Sigmoid colon (tissue), 7 donors: ENCODE measurements around the gene IRF2. TPM values are rescaled to one million over a fixed set of nuclear protein-coding genes. Genes with fewer than 3 reads are reported as not detected.

ENCODE experiments used
- DNase-seq: peaks from one replicate; pipeline ENCODE4 v3.0.0-alpha.2; 2019
- H3K27ac ChIP-seq, 4 donors: fragments of 200-600 bp; sonication (generic); one replicate each; pipeline ENCODE4 v1.5.1; 2016 to 2019; ENCODE audit warnings: mild to moderate bottlenecking in 1 of 4
- H3K27me3 ChIP-seq, 3 donors: fragments of 200-600 bp; sonication (generic); one replicate each; pipeline ENCODE4 v1.5.1; 2019; ENCODE audit warnings: mild to moderate bottlenecking in 1 of 3
- H3K36me3 ChIP-seq, 4 donors: fragments of 200-600 bp; sonication (generic); one replicate each; pipeline ENCODE4 v1.5.1; 2016 to 2019
- H3K4me1 ChIP-seq, 4 donors: fragments of 200-600 bp; sonication (generic); one replicate each; pipeline ENCODE4 v1.5.1; 2017 to 2019
- H3K4me3 ChIP-seq, 4 donors: fragments of 200-600 bp; sonication (generic); one replicate each; pipeline ENCODE4 v1.5.1; 2017 to 2019; ENCODE audit warnings: mild to moderate bottlenecking in 2 of 4, moderate library complexity in 1 of 4
- H3K9me3 ChIP-seq, 4 donors: fragments of 200-600 bp in 3 of 4; sonication (generic) in 3 of 4; one replicate each; pipeline versions ENCODE4 v1.5.1 to v1.6.1; 2013 to 2019
- EP300 ChIP-seq, 4 donors: sonication (generic); formaldehyde crosslinking; IDR thresholded peaks; one replicate each; pipeline ENCODE4 v1.6.1; 2017; ENCODE audit warnings: antibody characterized with exemption in 4 of 4
- POLR2A ChIP-seq, 2 donors: fragments of 450-650 bp; IDR thresholded peaks; one replicate each; pipeline ENCODE4 v1.6.1; 2016; ENCODE audit warnings: antibody characterized with exemption in 2 of 2, mild to moderate bottlenecking in 2 of 2, moderate library complexity in 2 of 2
- POLR2AphosphoS5 ChIP-seq, 4 donors: sonication (generic); formaldehyde crosslinking; IDR thresholded peaks; one replicate each; pipeline ENCODE4 v1.6.1; 2017; ENCODE audit warnings: antibody characterized with exemption in 4 of 4
- WGBS, 2 donors: extraction: QIAGEN DNeasy Blood & Tissue Kit; methylation state at CpG; one replicate each; pipeline ENCODE4 v1.1.7; 2013; 5-methylcytosine and 5-hydroxymethylcytosine counted together
- intact Hi-C: fragments of 100-400 bp; cut with DNase I; formaldehyde crosslinking; loops from one replicate; pipeline ENCODE4 v1.15.1; 2023
- polyA plus RNA-seq, 3 donors: library from polyadenylated mRNA; stranded (reverse); fragments of 200-250 nt; gene quantifications; one replicate each; pipeline ENCODE4 v1.2.3, GENCODE V29; 2013
- total RNA-seq, 4 donors: library from RNA; depleted of rRNA; stranded (reverse); fragments of >200 nt; gene quantifications; one replicate each; pipeline ENCODE4 v1.1.0, GENCODE V29; 2016
- TF ChIP-seq, protein P1 (sequence below), 4 experiments: fragments of 450-650 bp in 3 of 4; fragments of 200-600 bp in 1 of 4; IDR thresholded peaks; one replicate each; pipeline ENCODE4 v1.5.1; 2016 to 2019; ENCODE audit warnings: antibody characterized with exemption in 4 of 4, mild to moderate bottlenecking in 3 of 4, moderate library complexity in 2 of 4
- donor health status: healthy with polysubstance abuse.
- donor health status: Bipolar disorder and iron deficiency.
- donor health status: healthy.

Gene IRF2
- total and polyA plus RNA-seq, 7 donors, result 27.6 to 41.8 (median 31.9) TPM

DNA sequence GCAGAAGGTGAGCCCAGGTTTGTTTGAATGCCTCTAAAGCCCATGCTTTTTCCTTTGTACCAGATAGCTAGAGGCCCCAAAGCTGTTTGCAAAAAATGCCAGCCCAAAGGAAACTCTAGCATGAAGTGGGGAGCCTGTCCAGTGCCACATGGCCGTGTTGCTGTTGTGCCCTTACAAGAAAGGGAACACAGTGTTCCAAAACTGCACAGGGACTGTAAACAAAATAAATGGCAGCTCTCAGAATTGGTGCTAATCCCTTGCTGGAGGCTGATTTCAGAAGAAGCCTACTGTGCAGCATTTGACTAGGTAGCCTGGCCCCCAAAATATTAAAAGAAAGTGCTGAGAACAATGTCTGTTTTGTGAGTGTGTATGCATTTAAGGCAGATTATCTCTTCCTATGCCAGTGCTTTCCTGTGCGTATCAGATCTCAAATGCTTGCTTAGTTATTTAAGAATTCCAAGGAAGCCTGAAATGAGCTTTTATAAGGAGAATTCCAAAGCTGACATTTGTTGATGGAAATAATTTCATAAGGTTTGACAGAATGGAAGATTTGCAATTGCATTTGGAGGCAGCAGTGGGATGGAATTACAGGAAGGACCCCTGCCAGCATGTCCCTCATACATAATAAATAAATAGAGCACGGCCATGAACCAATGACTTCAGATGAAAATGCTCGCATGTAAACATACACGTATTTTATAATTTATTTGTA lies 115.7 kb downstream of the IRF2 start:
- intact Hi-C loops, result no loop called here
- TF ChIP-seq POLR2A (IDR thresholded peaks at IDR 0.05), result no peak
- TF ChIP-seq, protein P1, sequence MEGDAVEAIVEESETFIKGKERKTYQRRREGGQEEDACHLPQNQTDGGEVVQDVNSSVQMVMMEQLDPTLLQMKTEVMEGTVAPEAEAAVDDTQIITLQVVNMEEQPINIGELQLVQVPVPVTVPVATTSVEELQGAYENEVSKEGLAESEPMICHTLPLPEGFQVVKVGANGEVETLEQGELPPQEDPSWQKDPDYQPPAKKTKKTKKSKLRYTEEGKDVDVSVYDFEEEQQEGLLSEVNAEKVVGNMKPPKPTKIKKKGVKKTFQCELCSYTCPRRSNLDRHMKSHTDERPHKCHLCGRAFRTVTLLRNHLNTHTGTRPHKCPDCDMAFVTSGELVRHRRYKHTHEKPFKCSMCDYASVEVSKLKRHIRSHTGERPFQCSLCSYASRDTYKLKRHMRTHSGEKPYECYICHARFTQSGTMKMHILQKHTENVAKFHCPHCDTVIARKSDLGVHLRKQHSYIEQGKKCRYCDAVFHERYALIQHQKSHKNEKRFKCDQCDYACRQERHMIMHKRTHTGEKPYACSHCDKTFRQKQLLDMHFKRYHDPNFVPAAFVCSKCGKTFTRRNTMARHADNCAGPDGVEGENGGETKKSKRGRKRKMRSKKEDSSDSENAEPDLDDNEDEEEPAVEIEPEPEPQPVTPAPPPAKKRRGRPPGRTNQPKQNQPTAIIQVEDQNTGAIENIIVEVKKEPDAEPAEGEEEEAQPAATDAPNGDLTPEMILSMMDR (IDR thresholded peaks at IDR 0.05), result no peak
- peak in 2 of 4 donors; percentile 17 to 24 for TF ChIP-seq POLR2AphosphoS5 (IDR thresholded peaks at IDR 0.05)
- TF ChIP-seq EP300 (IDR thresholded peaks at IDR 0.05), result no peak
- 90% methylated on average over 5 of the region's 5 CpGs for WGBS, 2 donors
- Histone ChIP-seq H3K4me1 (peaks cover 0 to 17% (median 2%) of the 10 kb centered on the region in 4 donors), H3K4me3 (no peak overlapping the region), H3K9me3 (no peaks in the 10 kb centered on the region), H3K36me3 (no peaks in the 10 kb centered on the region), H3K27me3 (no peaks in the 10 kb centered on the region), H3K27ac (no peak overlapping the region)
- DNase-seq, result no peak

DNA sequence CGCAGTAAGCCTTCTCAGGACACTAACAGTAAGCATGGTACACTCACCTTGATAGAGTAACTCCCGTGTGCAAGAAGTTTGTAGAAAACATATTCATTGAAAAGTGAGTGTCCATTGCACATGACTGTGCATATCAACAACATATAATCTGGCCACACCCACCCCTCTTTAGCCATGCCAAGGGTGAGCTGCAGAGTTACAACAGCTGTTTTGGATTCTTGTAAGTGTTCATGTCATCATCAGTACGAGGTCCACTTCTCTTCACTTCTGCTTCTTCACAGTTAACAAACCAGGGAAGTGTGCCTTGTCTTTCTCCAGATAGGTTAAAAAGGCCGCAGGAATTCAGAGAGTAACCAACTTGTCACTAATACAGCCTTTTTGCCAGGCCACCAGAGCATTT lies 116.6 kb downstream of the IRF2 start:
- Histone ChIP-seq H3K27ac (peak overlapping the region in 2 of 4 donors; percentile 1 to 4), H3K4me3 (no peak overlapping the region), H3K4me1 (peaks cover 0 to 17% (median 2%) of the 10 kb centered on the region in 4 donors), H3K9me3 (no peaks in the 10 kb centered on the region), H3K27me3 (no peaks in the 10 kb centered on the region), H3K36me3 (no peaks in the 10 kb centered on the region)
- intact Hi-C loops, result no loop called here
- WGBS, 2 donors, result 91 to 93% methylated on average over 4 of the region's 4 CpGs
- no peak for DNase-seq
- TF ChIP-seq, protein P1 (IDR thresholded peaks at IDR 0.05), result no peak
- TF ChIP-seq EP300 (IDR thresholded peaks at IDR 0.05) (no peak), POLR2AphosphoS5 (IDR thresholded peaks at IDR 0.05) (no peak), POLR2A (IDR thresholded peaks at IDR 0.05) (no peak)

DNA sequence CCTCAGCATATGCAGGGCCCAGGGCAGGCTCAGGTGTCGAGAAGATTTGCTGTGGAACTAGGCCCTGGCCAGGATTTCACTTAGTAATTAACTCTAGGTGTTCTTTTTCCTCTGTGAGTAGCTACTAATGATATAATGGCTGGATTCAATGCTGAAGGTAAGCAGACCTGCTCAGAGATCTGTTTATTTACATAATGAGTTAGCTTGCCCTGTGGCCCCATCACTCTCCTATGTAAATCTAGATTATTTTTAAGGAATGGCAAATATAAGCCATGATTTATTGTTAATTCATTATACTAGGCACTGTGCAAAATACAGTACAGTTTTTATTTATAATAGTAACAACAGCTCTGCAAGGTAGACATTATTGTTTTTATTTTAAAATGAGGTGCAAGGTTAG lies 117.2 kb downstream of the IRF2 start:
- H3K4me3 ChIP-seq, result no peak overlapping the region
- no peaks in the 10 kb centered on the region for H3K9me3 ChIP-seq
- no peaks in the 10 kb centered on the region for H3K36me3 ChIP-seq
- intact Hi-C loops, result no loop called here
- 96 to 99% methylated on average over 1 of the region's 1 CpG for WGBS, 2 donors
- H3K27ac ChIP-seq, result no peak overlapping the region
- no peaks in the 10 kb centered on the region for H3K27me3 ChIP-seq
- peaks cover 0 to 17% (median 2%) of the 10 kb centered on the region in 4 donors for H3K4me1 ChIP-seq
- TF ChIP-seq POLR2A (IDR thresholded peaks at IDR 0.05) (no peak), POLR2AphosphoS5 (IDR thresholded peaks at IDR 0.05) (no peak), EP300 (IDR thresholded peaks at IDR 0.05) (no peak)
- TF ChIP-seq, protein P1 (IDR thresholded peaks at IDR 0.05), result no peak
- no peak for DNase-seq

DNA sequence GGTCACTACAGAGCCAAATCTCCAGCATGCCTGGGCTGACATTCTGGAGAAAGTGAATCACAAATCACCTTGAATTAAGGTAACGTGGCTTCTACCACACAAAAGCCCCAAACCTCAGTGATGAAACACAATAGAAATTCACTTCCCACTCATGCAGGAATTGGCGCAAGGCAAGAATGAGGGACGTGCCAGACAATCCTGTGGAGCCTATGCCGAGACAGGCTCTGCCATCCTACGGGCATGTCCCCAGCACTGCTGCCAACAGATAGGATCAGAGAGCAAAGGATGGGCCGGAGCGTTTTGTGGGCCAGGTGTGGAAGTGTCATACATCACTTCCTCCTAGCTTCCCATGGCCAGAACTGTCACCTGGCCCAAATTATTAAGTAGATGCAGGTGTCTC lies 118.0 kb downstream of the IRF2 start:
- WGBS, 2 donors, result 91 to 96% methylated on average over 7 of the region's 7 CpGs
- Histone ChIP-seq H3K27me3 (no peaks in the 10 kb centered on the region), H3K4me1 (peaks cover 0 to 17% (median 0%) of the 10 kb centered on the region in 4 donors), H3K27ac (no peak overlapping the region), H3K4me3 (no peak overlapping the region), H3K36me3 (no peaks in the 10 kb centered on the region), H3K9me3 (no peaks in the 10 kb centered on the region)
- intact Hi-C loops, result no loop called here
- no peak for DNase-seq
- TF ChIP-seq EP300 (IDR thresholded peaks at IDR 0.05) (no peak), POLR2AphosphoS5 (IDR thresholded peaks at IDR 0.05) (no peak), POLR2A (IDR thresholded peaks at IDR 0.05) (no peak)
- TF ChIP-seq, protein P1 (IDR thresholded peaks at IDR 0.05), result no peak
